ENCODE data around the gene DNAJB11. TPM values are rescaled to one million over a fixed set of nuclear protein-coding genes. Genes with fewer than 3 reads are reported as not detected.

The DNAJB11 gene
- total and polyA plus RNA-seq, 2 donors (not counting 1 experiment from before 2014, with no cell fraction given), result 17.9 to 27.7 TPM

DNA sequence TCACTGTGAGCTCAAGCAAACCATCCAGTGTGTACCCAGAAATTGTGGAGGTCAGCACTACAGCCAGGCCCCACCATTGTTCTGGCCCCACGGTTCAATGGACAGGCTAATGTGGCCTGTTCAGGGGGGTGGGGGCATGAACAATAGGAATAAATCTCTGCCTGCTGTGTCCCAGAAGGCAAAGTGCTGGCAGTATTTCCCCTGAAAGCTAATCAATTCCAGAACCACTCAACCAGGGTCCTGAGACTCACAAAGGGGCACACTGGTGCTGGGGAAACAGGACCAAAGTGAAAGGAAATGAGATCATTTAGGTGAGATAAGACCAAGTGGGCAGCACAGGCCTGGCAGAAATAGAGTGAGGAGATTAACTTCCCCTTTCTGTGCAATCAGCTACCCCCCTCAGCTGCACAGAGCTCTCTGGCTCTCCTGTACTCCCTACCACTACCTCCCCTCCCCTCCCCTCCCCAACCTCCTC is 37.9 kb upstream of the DNAJB11 start:
- peak overlapping the region; percentile 94 for H3K27ac Mint-ChIP-seq

More for the DNA sequence above, 37.9 kb upstream of the DNAJB11 start:
- intact Hi-C loops (cut with micrococcal nuclease), result loop anchor here (5.0 kb wide), 1 partner anchor 170 kb away; the partner anchor contains the start of gene DGKG
- Histone ChIP-seq H3K9me3 (ENCODE audit: control extremely low read depth in 1 of 3, control insufficient read depth in 2 of 3, insufficient read depth in 1 of 3, low read length in 2 of 3) (peaks cover 0 to 5% (median 2%) of the 10 kb centered on the region in 3 donors), H3K36me3 (replicated peaks in 1 of 2; ENCODE audit: control extremely low read depth in 1 of 2, control insufficient read depth in 1 of 2, extremely low read depth in 1 of 2, insufficient read depth in 2 of 2, low read length in 1 of 2) (no peaks in the 10 kb centered on the region), H3K4me1 (ENCODE audit: control insufficient read depth in 2 of 2, insufficient read depth in 2 of 2, low read length in 2 of 2) (peaks cover 67 to 75% of the 10 kb centered on the region in 2 donors), H3K27ac (ENCODE audit: low read length in 2 of 2) (peak overlapping the region; percentile 82 to 84), H3K4me2 (replicated peaks; ENCODE audit: low read depth, low read length, poor library complexity, severe bottlenecking) (peak overlapping the region; percentile 72), H3K4me3 (ENCODE audit: control extremely low read depth in 1 of 5, extremely low read depth in 1 of 5, insufficient read depth in 1 of 5, low read depth in 2 of 5, low read length in 4 of 5) (peak overlapping the region in 1 of 5 experiments; percentile 31), H3K79me2 (ENCODE audit: control insufficient read depth, insufficient read depth, low read length) (no peaks in the 10 kb centered on the region), H3K9ac (ENCODE audit: low read length) (peak overlapping the region; percentile 50), H2AFZ (ENCODE audit: insufficient read depth, low read depth, low read length, poor library complexity, severe bottlenecking) (peak overlapping the region; percentile 47), H3K27me3 (replicated peaks in 1 of 4; ENCODE audit: control extremely low read depth in 1 of 4, control insufficient read depth in 3 of 4, insufficient read depth in 4 of 4, low read length in 3 of 4) (peaks cover 0 to 9% (median 2%) of the 10 kb centered on the region in 4 experiments), H4K20me1 (ENCODE audit: control insufficient read depth, insufficient read depth, low read length, poor library complexity, severe bottlenecking) (no peaks in the 10 kb centered on the region)
- Mint-ChIP-seq H3K27me3 (no peaks in the 10 kb centered on the region), H3K4me3 (peak overlapping the region; percentile 60), H3K9me3 (ENCODE audit: insufficient read depth) (no peaks in the 10 kb centered on the region), H3K4me1 (peaks cover 83% of the 10 kb centered on the region)
- DNase-seq (peak; percentile 76), ATAC-seq (ENCODE audit: low read depth) (peak; percentile 67)
- ChIA-PET CTCF (interaction anchor here (0.8 to 13.9 kb wide), 7 partner anchors 8 to 588 kb away, joined by 3 to 559 read pairs (median 4); no protein-coding TSS in a partner anchor), POLR2A (interaction anchor here (0.8 to 1.2 kb wide), 2 partner anchors 38 to 171 kb away, joined by 3 read pairs; partner anchors contain the start of genes DGKG and DNAJB11)
- WGBS (ENCODE audit: insufficient coverage), result 10% methylated on average over 1 of the region's 1 CpG
- no peak for TF ChIP-seq EZH2 (IDR thresholded peaks at IDR 0.05; ENCODE audit: borderline replicate concordance, insufficient read depth, low read depth, low read length, poor library complexity, severe bottlenecking)
- TF ChIP-seq, protein P1, sequence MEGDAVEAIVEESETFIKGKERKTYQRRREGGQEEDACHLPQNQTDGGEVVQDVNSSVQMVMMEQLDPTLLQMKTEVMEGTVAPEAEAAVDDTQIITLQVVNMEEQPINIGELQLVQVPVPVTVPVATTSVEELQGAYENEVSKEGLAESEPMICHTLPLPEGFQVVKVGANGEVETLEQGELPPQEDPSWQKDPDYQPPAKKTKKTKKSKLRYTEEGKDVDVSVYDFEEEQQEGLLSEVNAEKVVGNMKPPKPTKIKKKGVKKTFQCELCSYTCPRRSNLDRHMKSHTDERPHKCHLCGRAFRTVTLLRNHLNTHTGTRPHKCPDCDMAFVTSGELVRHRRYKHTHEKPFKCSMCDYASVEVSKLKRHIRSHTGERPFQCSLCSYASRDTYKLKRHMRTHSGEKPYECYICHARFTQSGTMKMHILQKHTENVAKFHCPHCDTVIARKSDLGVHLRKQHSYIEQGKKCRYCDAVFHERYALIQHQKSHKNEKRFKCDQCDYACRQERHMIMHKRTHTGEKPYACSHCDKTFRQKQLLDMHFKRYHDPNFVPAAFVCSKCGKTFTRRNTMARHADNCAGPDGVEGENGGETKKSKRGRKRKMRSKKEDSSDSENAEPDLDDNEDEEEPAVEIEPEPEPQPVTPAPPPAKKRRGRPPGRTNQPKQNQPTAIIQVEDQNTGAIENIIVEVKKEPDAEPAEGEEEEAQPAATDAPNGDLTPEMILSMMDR (IDR thresholded peaks at IDR 0.05), result no peak

All from B cell (primary cell).